HepG2 (cell line): ENCODE data around the gene ATP9A. TPM values are rescaled to one million over a fixed set of nuclear protein-coding genes. Genes with fewer than 3 reads are reported as not detected.

Source experiments
- HNF4G ChIP-seq, 2 experiments: sonication (generic) in 1 of 2; formaldehyde crosslinking in 1 of 2; IDR thresholded peaks; 2 replicates each; pipeline versions ENCODE4 v1.4.0 to v1.6.1; 2011 to 2020; ENCODE audit warnings: borderline replicate concordance in 2 of 2, low read depth in 2 of 2, mild to moderate bottlenecking in 2 of 2, low read length in 1 of 2, missing genetic modification reagents in 1 of 2, moderate library complexity in 1 of 2
- HOXA3 ChIP-seq: sonication (generic); formaldehyde crosslinking; IDR thresholded peaks from 2 replicates; pipeline ENCODE4 v1.5.0; 2020; ENCODE audit warnings: missing genetic modification reagents
- ISL2 ChIP-seq: sonication (generic); formaldehyde crosslinking; IDR thresholded peaks from 2 replicates; pipeline ENCODE4 v1.5.0; 2020; ENCODE audit warnings: missing genetic modification reagents
- KMT2A ChIP-seq: sonication (generic); formaldehyde crosslinking; IDR thresholded peaks from 2 replicates; pipeline ENCODE4 v1.4.0; 2020; ENCODE audit warnings: missing genetic modification reagents
- KMT2B ChIP-seq: IDR thresholded peaks from 2 replicates; pipeline ENCODE4 v1.6.1; 2016; ENCODE audit warnings: missing genetic modification reagents, missing compliant biosample characterization
- MNT ChIP-seq: fragments of 450-650 bp; IDR thresholded peaks from 2 replicates; pipeline ENCODE4 v1.6.1; 2016
- MTF2 ChIP-seq: sonication (generic); formaldehyde crosslinking; IDR thresholded peaks from 2 replicates; pipeline ENCODE4 v1.5.0; 2020; ENCODE audit warnings: missing genetic modification reagents, borderline replicate concordance
- MXD4 ChIP-seq: IDR thresholded peaks from 2 replicates; pipeline ENCODE4 v1.6.1; 2016; ENCODE audit warnings: mild to moderate bottlenecking, missing biosample characterization, missing genetic modification reagents
- NAIF1 ChIP-seq: sonication (generic); formaldehyde crosslinking; IDR thresholded peaks from 2 replicates; pipeline ENCODE4 v1.5.0; 2020; ENCODE audit warnings: mild to moderate bottlenecking, missing genetic modification reagents, borderline replicate concordance
- NR2F1 ChIP-seq, 2 experiments: fragments of 450-650 bp in 1 of 2; formaldehyde crosslinking in 1 of 2; IDR thresholded peaks; 2 replicates each; pipeline versions ENCODE4 v1.5.0 to v1.6.1; 2016 to 2020; ENCODE audit warnings: mild to moderate bottlenecking in 1 of 2, missing compliant biosample characterization in 1 of 2, missing genetic modification reagents in 1 of 2, moderate library complexity in 1 of 2
- RXRB ChIP-seq: IDR thresholded peaks from 2 replicates; pipeline ENCODE4 v1.6.1; 2016; ENCODE audit warnings: borderline replicate concordance, missing genetic modification reagents, missing compliant biosample characterization
- SRF ChIP-seq: IDR thresholded peaks from 2 replicates; pipeline ENCODE4 v1.6.1; 2011; ENCODE audit warnings: mild to moderate bottlenecking, low read depth, low read length, moderate library complexity
- SSRP1 ChIP-seq: IDR thresholded peaks from 2 replicates; pipeline ENCODE4 v1.6.1; 2016; ENCODE audit warnings: control low read depth
- THAP7 ChIP-seq: sonication (generic); formaldehyde crosslinking; IDR thresholded peaks from 2 replicates; pipeline ENCODE4 v1.8.1; 2023; ENCODE audit warnings: mild to moderate bottlenecking, missing genetic modification reagents
- ZEB1 ChIP-seq: IDR thresholded peaks from 2 replicates; pipeline ENCODE4 v1.6.1; 2012; ENCODE audit warnings: mild to moderate bottlenecking, low read depth, inconsistent platforms; ENCODE audit not compliant: insufficient replicate concordance
- ZFP36L1 ChIP-seq: sonication (generic); formaldehyde crosslinking; IDR thresholded peaks from 2 replicates; pipeline ENCODE4 v1.8.0; 2022; ENCODE audit warnings: mild to moderate bottlenecking, missing genetic modification reagents, moderate library complexity
- ZNF232 ChIP-seq: sonication (generic); formaldehyde crosslinking; IDR thresholded peaks from 2 replicates; pipeline ENCODE4 v1.4.0; 2020; ENCODE audit warnings: missing genetic modification reagents, borderline replicate concordance
- ZNF784 ChIP-seq: sonication (generic); formaldehyde crosslinking; IDR thresholded peaks from 2 replicates; pipeline ENCODE4 v1.5.1; 2020; ENCODE audit warnings: missing genetic modification reagents, mild to moderate bottlenecking, borderline replicate concordance
- ZNF816 ChIP-seq: sonication (generic); formaldehyde crosslinking; IDR thresholded peaks from 2 replicates; pipeline ENCODE4 v1.8.0; 2022; ENCODE audit warnings: missing genetic modification reagents, mild to moderate bottlenecking, borderline replicate concordance
- polyA plus RNA-seq, 8 experiments: library from polyadenylated mRNA; depleted of rRNA in 3 of 8; stranded (reverse) in 7 of 8; unstranded in 1 of 8; fragments of >200 nt; fragmentation: Illumina TruSeq in 4 of 8; extraction: Trizol in 4 of 8; gene quantifications; 2 replicates each; pipeline versions ENCODE4 v1.2.1 to v1.2.3, GENCODE V29; 2011 to 2016; ENCODE audit warnings: low read depth in 4 of 8, missing spikeins in 1 of 8, mixed read lengths in 1 of 8; ENCODE audit not compliant: insufficient read depth in 1 of 8
- total RNA-seq, 5 experiments: library from RNA; depleted of rRNA; stranded (reverse); fragments of >200 nt; fragmentation: Illumina TruSeq; extraction: Trizol; gene quantifications; 2 replicates each; pipeline ENCODE4 v1.2.3, GENCODE V29; 2016; ENCODE audit warnings: low read depth in 1 of 5
- TF ChIP-seq, protein P1 (sequence below): sonication (generic); formaldehyde crosslinking; IDR thresholded peaks from 2 replicates; pipeline ENCODE4 v1.8.0; 2022; ENCODE audit warnings: mild to moderate bottlenecking, missing genetic modification reagents, moderate library complexity
- TF ChIP-seq, protein P2 (sequence below): sonication (generic); formaldehyde crosslinking; IDR thresholded peaks from 2 replicates; pipeline ENCODE4 v1.8.0; 2022; ENCODE audit warnings: mild to moderate bottlenecking, missing genetic modification reagents, borderline replicate concordance
- TF ChIP-seq, protein P3 (sequence below): IDR thresholded peaks from 2 replicates; pipeline ENCODE4 v1.6.1; 2016; ENCODE audit warnings: mild to moderate bottlenecking, missing biosample characterization, missing genetic modification reagents

ATP9A gene
- total and polyA plus RNA-seq, 2 of the 13 experiments (the other 11 are each of a cell fraction or from before 2014, with no cell fraction given) = 11.8 to 18.5 TPM

GRCh38 chr20:51629399-51630058 lies 138.7 kb downstream of the ATP9A start (continued):
- TF ChIP-seq, protein P1, sequence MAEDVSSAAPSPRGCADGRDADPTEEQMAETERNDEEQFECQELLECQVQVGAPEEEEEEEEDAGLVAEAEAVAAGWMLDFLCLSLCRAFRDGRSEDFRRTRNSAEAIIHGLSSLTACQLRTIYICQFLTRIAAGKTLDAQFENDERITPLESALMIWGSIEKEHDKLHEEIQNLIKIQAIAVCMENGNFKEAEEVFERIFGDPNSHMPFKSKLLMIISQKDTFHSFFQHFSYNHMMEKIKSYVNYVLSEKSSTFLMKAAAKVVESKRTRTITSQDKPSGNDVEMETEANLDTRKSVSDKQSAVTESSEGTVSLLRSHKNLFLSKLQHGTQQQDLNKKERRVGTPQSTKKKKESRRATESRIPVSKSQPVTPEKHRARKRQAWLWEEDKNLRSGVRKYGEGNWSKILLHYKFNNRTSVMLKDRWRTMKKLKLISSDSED (CRISPR knock-in tag) = peak; percentile 35; the same call in 1 of the 2 replicates
- TF ChIP-seq ZNF816 (no peak), MTF2 (CRISPR knock-in tag) (no peak), ISL2 (CRISPR knock-in tag) (0 out of 2 replicates have a peak, but pooled peaks have one; percentile 3), NAIF1 (CRISPR knock-in tag) (no peak), THAP7 (CRISPR knock-in tag) (0 out of 2 replicates have a peak, but pooled peaks have one; percentile 20), SSRP1 (CRISPR knock-in tag) (peak; percentile 48; the same call in 1 of the 2 replicates), ZEB1 (no peak), ZNF784 (0 out of 2 replicates have a peak, but pooled peaks have one; percentile 26), KMT2A (CRISPR knock-in tag) (peak; percentile 54; the same call in 1 of the 2 replicates), MNT (peak; percentile 68), HNF4G (IDR thresholded peaks at IDR 0.05; ENCODE audit: borderline replicate concordance, low read depth, low read length) (peak; percentile 9; the same call in 1 of the 2 replicates), HNF4G (CRISPR knock-in tag; IDR thresholded peaks at IDR 0.05; ENCODE audit: borderline replicate concordance, low read depth) (no peak), ZNF232 (CRISPR knock-in tag) (no peak), MXD4 (CRISPR knock-in tag) (peak; percentile 6; the same call in 1 of the 2 replicates), SRF (no peak), ZFP36L1 (0 out of 2 replicates have a peak, but pooled peaks have one; percentile 18), KMT2B (CRISPR knock-in tag) (0 out of 2 replicates have a peak, but pooled peaks have one; percentile 6), RXRB (CRISPR knock-in tag) (no peak), HOXA3 (0 out of 2 replicates have a peak, but pooled peaks have one; percentile 9), NR2F1 (CRISPR knock-in tag; IDR thresholded peaks at IDR 0.05) (0 out of 4 replicates have a peak, but pooled peaks of 1 of the 2 experiments have one; percentile 2)
- TF ChIP-seq, protein P2, sequence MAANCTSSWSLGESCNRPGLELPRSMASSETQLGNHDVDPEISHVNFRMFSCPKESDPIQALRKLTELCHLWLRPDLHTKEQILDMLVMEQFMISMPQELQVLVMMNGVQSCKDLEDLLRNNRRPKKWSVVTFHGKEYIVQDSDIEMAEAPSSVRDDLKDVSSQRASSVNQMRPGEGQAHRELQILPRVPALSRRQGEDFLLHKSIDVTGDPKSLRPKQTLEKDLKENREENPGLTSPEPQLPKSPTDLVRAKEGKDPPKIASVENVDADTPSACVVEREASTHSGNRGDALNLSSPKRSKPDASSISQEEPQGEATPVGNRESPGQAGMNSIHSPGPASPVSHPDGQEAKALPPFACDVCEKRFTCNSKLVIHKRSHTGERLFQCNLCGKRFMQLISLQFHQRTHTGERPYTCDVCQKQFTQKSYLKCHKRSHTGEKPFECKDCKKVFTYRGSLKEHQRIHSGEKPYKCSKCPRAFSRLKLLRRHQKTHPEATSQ (CRISPR knock-in tag) = no peak
- TF ChIP-seq, protein P3, sequence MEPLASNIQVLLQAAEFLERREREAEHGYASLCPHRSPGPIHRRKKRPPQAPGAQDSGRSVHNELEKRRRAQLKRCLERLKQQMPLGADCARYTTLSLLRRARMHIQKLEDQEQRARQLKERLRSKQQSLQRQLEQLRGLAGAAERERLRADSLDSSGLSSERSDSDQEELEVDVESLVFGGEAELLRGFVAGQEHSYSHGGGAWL (CRISPR knock-in tag) = no peak
